ENCODE measurements around the gene H2AZ2. TPM values are rescaled to one million over a fixed set of nuclear protein-coding genes. Genes with fewer than 3 reads are reported as not detected.

Gene H2AZ2
- total and polyA plus RNA-seq, 8 donors, result 32.4 to 194 (median 104) TPM

GRCh38 chr7:44827567-44827966 is 20.3 kb downstream of the H2AZ2 start:
- Histone ChIP-seq H3K27ac (no peak overlapping the region), H3K36me3 (peaks cover 13 to 71% (median 70%) of the 10 kb centered on the region in 4 donors), H3K4me1 (no peaks in the 10 kb centered on the region), H3K4me3 (no peak overlapping the region), H3K27me3 (no peaks in the 10 kb centered on the region), H3K9me3 (no peaks in the 10 kb centered on the region)
- TF ChIP-seq EP300 (IDR thresholded peaks at IDR 0.05) (no peak), CTCF (IDR thresholded peaks at IDR 0.05) (no peak), POLR2A (IDR thresholded peaks at IDR 0.05) (no peak), POLR2AphosphoS5 (IDR thresholded peaks at IDR 0.05) (no peak)
- 80 to 90% (median 82%) methylated on average over 3 of the region's 3 CpGs for WGBS, 5 donors
- intact Hi-C loops (cut with DNase I; ENCODE audit: low total_unique reads), result no loop called here
- no peak for DNase-seq

- intact Hi-C loops (cut with DNase I; ENCODE audit: low total_unique reads), result no loop called here
- 74 to 83% (median 78%) methylated on average over 2 of the region's 2 CpGs for WGBS, 5 donors
- Histone ChIP-seq H3K4me1 (no peaks in the 10 kb centered on the region), H3K27ac (no peak overlapping the region), H3K4me3 (no peak overlapping the region), H3K9me3 (no peaks in the 10 kb centered on the region), H3K27me3 (no peaks in the 10 kb centered on the region), H3K36me3 (peaks cover 5 to 45% (median 44%) of the 10 kb centered on the region in 4 donors)
- DNase-seq, result no peak
- TF ChIP-seq POLR2AphosphoS5 (IDR thresholded peaks at IDR 0.05), result no peak
- TF ChIP-seq EP300 (IDR thresholded peaks at IDR 0.05), result no peak
- no peak for TF ChIP-seq POLR2A (IDR thresholded peaks at IDR 0.05)
- no peak for TF ChIP-seq CTCF (IDR thresholded peaks at IDR 0.05)
These were observed 22.9 kb downstream of the H2AZ2 start for GRCh38 chr7:44824894-44825526.

- TF ChIP-seq POLR2AphosphoS5 (IDR thresholded peaks at IDR 0.05), result no peak
- TF ChIP-seq EP300 (IDR thresholded peaks at IDR 0.05), result no peak
- no peak for TF ChIP-seq POLR2A (IDR thresholded peaks at IDR 0.05)
- TF ChIP-seq CTCF (IDR thresholded peaks at IDR 0.05), result no peak
- 70 to 81% (median 76%) methylated on average over 5 of the region's 5 CpGs for WGBS, 5 donors
- H3K27me3 ChIP-seq, result no peaks in the 10 kb centered on the region
- H3K4me3 ChIP-seq, result no peak overlapping the region
- no peaks in the 10 kb centered on the region for H3K4me1 ChIP-seq
- H3K36me3 ChIP-seq, result peaks cover 3 to 28% (median 28%) of the 10 kb centered on the region in 4 donors
- no peaks in the 10 kb centered on the region for H3K9me3 ChIP-seq
- DNase-seq, result no peak
- no peak overlapping the region for H3K27ac ChIP-seq
- intact Hi-C loops (cut with DNase I; ENCODE audit: low total_unique reads), result no loop called here
These were observed 24.6 kb downstream of the H2AZ2 start for GRCh38 chr7:44823255-44823781.

- intact Hi-C loops (cut with DNase I; ENCODE audit: low total_unique reads), result no loop called here
- no peak for TF ChIP-seq POLR2AphosphoS5 (IDR thresholded peaks at IDR 0.05)
- no peak for TF ChIP-seq EP300 (IDR thresholded peaks at IDR 0.05)
- no peak for TF ChIP-seq POLR2A (IDR thresholded peaks at IDR 0.05)
- no peak for TF ChIP-seq CTCF (IDR thresholded peaks at IDR 0.05)
- Histone ChIP-seq H3K4me1 (no peaks in the 10 kb centered on the region), H3K36me3 (no peaks in the 10 kb centered on the region), H3K9me3 (no peaks in the 10 kb centered on the region), H3K4me3 (no peak overlapping the region), H3K27ac (no peak overlapping the region), H3K27me3 (no peaks in the 10 kb centered on the region)
- no peak for DNase-seq
- WGBS, 5 donors, result 29 to 78% (median 69%) methylated on average over 1 to 2 of the region's 2 CpGs
These were observed 28.6 kb downstream of the H2AZ2 start for GRCh38 chr7:44819292-44819691.
